HG03095 (cell line): ENCODE data around the gene ESAM.

Experiments
- ATAC-seq: cut with Tn5 transposase; IDR thresholded peaks from one replicate; pipeline ENCODE4 v1.9.1; 2021; ENCODE audit warnings: moderate library complexity; ENCODE audit not compliant: unreplicated experiment

ESAM gene

DNA sequence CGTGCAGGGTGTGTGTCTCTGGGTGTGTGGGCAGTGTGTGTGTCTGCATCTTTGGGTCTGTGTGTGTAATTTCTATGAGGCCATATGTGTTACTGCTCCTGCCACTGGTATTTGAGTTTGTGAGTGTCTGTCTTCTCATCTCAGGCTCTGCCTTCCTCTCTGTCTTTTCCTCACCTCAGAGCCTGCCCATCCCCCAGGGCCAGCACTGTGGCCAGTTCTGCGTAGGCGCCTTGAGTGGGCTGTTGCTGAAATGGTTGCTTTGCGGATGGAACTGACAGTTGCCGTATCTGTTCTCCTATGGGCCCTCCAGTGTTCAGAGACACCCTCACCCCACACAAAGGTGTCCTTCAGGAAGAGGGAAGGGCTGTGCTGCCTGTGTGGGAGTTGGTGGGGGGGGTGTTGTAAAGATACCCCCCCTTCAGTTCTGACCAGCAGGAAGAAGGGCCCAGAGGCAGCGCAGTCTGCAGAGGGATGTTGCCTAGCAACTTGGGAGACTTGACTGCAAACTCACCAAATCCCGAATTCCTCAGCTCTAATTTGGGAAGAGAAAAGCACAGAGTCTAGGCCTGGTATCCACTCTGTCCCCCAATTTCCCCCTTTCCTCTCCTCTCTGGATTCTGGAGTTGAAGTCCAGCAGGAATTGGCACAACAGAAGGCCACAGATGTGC, 24.3 kb downstream of the ESAM start:
- no peak for ATAC-seq

DNA sequence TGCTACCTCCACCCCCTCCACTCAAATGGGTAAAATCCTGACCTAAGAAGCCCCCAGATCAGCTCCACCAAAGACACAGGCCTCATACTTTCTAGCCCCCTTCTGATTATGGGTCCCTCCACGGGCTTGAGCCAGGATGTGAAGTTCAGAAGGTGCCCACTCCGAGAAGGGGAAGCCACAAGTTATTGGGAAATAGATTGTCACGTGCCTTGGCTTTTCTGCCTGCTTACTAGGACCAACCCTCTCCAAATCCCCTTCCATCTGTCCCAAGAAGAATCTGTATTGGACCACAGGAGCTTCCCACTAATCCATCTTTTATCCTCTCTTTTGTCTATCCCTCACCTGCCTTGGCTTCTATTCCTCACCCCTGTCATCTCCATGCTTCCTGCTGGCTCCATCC, 25.4 kb downstream of the ESAM start:
- no peak for ATAC-seq

DNA sequence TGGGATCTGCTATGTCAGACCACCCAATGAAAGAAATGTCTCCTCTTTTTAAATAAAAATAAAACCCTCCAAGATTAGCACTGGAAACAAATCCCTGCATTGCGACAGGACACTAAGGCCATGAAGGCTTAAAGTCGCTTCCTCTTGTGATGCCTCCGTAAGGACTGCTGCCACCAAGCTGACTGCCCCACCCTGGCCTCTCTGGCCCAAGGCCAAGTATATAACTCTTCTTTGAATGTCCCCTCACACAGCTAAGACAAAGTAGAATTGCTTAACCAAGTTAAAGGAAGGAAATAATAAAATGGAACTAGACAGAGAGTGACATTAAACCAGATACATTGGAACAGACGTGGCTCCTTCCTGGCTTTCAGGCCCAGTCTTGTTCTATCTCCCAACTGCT, 29.9 kb downstream of the ESAM start:
- ATAC-seq, result no peak

DNA sequence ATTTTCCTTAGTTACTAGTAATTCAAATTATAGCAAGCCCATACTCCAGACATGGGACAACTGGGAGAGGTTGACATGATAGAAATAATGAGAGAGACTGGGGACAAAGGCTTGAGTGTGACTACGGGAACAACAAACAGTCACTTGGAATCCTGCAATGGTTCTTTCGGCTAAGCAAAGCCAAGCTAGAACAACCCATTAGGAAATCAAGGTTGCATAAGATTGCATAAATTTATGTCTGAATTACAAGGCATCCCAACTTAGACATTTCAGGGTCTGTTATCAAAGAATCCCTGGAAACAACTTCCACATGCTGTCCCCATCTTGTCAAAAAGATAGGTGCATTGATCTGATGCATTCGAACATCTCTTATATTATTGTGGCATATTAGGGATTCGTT, 32.5 kb downstream of the ESAM start:
- no peak for ATAC-seq

DNA sequence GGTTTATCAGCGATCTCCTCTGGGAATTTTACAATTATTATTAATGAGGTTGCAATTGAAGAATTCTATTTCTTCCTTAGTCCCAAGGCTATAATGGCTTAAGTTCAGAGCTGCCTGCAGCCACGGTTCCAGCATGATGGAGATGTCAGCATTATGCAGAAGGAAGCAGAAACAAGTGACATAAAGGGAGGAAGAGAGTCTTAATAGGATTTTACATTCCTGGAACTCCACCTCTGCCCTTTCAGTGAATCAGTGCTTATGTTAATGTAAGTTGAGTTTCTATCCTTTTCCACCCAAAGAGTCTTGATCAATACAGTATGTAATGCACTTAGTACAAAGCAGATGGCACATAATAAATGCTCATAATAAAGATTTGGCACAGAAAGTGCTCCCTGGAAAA, 34.0 kb downstream of the ESAM start:
- ATAC-seq, result no peak

DNA sequence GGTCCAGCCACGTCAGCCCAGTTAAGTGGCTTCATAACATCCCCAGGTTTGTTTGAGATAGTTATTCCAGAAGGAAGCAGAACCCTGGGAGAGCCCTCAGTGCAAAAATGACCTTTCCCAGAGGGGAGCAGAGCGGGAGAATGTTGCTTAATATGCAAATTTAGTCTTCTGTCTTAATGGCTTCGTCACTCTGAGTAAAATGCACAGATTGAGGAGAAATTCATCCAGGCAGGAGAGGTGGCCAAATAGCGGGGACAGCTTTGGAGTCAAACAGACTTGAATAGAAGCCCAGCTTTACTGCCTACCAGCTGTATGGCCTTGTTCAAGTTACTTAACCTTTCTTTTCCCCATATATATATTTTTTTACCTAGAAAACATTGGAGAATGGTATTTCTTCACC, 34.6 kb downstream of the ESAM start:
- no peak for ATAC-seq

DNA sequence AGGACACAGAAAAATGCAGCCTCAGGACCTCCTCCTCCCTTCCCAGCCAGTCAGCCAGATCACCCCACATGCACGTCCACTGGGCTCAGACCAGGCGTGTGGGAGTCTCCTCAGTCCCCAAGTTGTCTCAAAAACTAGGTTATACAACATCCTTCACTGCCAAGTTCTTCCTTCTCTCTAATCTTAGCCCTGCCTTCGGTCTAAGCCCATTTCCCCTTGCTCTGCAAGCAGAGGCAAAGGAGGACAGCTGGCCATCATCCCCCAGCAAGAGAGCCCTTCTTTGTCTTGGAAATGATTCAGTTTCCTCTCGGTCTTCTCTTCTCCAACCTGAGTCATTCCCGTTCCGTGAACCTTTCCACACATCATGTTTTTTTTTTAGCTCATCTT, 36.4 kb downstream of the ESAM start:
- ATAC-seq, result no peak

DNA sequence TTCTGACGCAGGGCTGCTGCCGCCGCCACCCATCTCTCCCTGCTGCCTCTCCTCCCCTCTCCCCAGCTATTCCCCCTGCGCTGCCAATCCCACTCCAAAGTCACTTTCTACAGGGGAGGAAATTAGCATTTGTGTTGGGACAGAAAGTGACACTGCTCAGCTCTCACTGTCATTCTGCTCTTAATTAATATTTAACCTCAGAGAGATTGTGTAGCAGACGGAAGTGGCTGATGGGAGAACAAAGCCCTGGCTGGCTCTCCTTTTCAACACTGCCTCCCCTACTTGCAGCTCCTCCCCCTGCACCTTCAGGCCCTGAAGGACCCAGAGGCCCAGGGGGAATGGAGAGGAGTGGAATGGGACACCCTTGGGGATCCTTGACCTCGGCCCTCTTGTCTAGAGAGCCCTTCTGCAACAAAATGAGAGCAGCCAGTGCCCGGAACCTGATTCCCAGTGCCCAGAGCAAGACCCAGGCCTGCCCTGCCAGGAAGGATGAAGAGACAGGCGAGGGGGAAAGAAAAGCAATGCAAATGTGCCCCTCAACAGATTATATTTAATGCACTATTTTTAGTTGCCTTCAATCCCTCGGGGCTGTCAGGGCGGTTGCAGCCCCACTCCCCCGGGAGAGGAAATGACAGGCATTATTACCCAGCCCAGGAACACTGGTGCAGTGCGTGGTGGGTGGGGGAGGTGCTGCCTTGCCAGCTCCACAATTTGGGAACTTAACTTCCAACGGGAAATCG, 36.9 kb downstream of the ESAM start:
- peak; percentile 92 for ATAC-seq

DNA sequence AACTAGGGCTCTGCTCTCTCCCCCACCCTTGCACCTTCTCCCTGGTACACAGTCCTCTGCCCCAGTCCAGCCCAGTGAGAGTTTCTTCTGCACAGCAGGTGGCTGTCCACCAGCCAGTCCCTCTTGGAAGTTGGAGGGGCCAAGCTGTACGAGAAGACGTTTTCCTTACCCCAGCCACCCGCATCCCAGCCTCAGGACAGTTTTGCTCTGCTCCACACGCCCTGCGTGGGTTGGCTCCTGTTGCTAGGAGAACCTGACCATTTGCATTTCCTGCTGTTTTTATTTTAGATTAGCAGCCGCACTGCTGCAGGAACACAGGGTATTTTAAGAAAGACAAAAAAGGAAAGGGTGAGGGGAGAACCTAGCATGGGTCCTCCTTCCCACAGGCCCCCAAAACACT, 39.9 kb downstream of the ESAM start:
- ATAC-seq, result no peak

DNA sequence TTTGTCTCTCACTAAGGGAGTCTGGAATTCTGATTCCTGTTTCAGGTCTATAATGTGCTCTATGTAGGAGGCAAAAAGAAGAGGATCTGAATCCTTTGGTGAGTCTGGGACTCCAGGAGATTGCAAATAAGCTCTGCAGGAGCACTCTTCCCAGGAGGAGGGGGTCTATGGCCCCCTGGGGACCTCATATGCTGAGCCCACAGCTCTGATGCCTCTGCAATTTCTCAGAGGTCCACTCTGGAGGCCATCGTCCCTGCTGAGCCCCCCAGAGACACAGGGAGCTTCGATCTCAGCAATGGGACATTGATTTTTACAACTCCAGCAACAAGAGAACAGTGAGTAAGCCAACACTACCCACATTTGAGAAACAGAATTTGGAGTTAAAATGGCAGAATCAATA, 42.6 kb downstream of the ESAM start:
- ATAC-seq, result no peak

DNA sequence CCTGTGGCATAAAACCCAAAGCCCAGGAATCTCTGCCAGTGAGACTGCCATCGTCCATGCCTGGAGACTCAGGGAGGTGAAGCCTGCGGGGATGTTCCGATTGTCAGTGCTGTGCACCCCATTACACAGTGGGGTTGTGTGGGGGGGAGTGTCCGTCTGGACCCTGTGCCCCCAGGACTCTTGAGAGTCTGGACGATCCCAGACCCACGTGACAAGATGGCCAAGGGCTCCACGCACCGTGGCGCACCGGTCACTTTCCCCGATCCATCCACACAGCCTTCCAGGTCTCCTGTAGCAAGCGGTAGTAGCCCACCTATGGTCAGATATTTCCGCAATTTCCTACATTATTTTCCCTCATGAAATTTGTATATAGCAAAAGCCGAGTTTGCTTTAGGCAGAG, 43.3 kb downstream of the ESAM start:
- no peak for ATAC-seq

DNA sequence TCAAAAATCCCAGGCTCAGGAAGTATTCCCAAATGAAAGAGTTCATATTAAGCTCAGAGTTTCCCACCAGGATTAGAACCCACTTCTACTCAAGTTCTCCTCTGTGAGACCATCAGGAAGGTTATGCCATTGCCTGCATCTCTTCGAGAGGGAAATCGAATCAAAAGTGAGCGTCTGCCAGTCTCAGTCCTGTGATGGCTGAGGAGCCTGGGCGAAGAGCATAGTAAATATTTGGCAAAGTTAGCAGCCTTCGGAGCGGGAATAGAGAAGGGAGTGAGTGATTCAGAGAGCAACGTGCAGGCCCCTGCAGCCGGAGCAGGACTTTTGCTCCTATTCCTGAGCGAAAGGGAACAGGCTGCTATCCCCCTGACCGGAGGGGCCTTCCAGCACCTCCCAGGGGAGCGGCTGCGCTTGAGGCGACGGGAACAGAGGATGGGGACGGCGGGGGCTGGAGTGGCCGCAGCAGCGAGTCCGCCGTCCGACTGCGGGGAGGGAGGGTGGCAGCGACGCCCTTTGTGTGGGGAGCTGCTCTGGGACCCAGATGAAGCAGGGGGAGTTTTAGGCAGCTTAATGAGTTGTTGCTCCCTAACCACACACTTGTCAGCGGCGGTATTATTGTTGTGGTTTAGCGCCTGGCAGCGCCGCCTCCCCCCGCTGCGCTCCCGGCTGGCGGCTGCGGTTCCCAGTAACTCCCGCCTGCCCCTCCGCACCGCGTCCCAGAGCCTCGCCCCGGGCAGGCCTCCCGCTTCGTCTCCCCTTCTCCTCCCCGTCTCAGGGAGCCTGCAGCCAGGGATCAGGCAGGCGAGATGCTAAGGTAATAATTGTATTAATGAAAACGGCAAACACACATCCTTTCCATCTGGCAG, 44.1 kb downstream of the ESAM start:
- ATAC-seq, result no peak

DNA sequence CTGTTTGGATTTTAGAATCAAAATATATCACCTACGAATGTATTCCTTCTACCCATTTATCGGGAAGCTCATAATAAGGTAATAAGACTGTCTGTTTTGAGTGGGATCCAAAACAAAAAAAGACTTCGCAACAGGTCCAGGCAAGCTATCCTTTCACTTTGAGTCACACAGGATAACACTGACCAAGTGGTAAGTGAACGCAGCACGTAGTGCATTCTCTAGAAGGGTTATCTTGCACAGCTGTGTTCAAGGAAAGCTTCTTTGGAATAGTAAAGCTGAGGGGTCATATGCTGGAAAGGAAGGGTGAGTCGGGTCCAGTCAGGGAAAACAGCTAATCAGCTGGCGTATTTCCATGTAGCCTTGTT, 44.7 kb downstream of the ESAM start:
- ATAC-seq, result peak; percentile 46

DNA sequence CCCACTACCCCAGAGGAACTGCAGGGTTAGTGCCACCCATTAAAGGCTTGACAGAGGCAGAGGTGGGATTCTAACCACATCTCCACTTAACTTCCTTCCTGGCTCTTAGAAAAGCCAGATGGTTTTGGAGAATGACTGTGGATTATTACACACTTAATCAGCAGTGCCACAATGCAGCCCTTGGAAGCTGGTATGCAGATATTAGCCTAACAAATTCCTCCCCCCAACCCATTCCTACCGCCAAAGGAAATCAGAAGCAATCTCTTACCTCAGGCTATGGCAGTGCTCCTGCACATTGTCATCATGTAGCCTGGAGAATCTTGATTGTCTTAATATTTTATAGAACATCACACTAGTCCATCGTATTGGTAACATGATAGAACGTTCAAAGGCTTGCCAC, 45.5 kb downstream of the ESAM start:
- ATAC-seq, result no peak

DNA sequence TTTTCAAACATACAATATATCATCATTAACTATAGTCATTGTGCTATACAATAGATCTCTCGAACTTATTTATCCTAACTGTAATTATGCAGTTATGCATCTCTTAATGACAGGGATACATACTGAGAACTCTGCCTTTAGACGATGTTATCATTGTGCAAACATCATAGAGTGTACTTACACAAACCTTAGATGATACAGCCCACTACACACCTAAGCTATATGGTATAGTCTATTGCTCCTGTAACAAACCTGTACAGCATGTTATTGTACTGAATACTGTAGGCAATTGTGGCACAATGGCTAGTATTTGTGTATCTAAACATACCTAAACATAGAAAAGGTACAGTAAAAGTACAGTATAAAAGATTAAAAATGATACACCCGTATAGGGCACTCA, 49.7 kb downstream of the ESAM start:
- no peak for ATAC-seq

DNA sequence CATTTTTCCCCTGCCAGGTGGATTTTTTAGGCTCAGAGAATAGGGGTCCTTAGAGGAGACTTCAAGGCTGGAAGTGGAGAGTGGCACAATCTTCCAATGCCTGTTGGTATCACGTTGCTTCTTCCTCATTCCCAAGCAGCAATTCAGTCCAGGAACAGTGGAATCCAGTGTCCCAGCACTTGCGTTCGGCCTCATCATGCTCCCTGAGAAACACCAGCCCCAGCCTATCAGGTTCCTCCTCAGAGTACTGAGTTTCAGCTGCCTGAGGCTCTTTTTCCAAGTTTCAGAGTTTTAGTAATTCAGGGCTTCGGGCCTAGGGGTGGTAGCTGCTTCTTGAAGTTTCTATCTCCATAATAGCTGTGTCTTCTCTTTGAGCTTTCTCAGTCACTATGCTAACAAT, 54.3 kb downstream of the ESAM start:
- no peak for ATAC-seq
